Astrocyte (in vitro differentiated cells and primary cell): ENCODE measurements around the gene RHOT1. TPM values are rescaled to one million over a fixed set of nuclear protein-coding genes. Genes with fewer than 3 reads are reported as not detected.

Source experiments
- DNase-seq: peaks from one replicate; pipeline ENCODE4 v3.0.0-alpha.2; 2010; ENCODE audit warnings: low read depth
- FAIRE-seq: peaks from 2 replicates; lab custom pipeline; 2011; peaks lifted over from hg19 to GRCh38; lab: Jason Lieb, UNC
- H2AFZ ChIP-seq: 2 replicates; pipeline ENCODE4 v1.6.0; 2012; ENCODE audit warnings: low read depth, low read length, inconsistent platforms
- H3K27ac ChIP-seq: 2 replicates; pipeline ENCODE4 v1.5.1; 2011; ENCODE audit warnings: low read depth, low read length, inconsistent platforms
- H3K27me3 ChIP-seq: 2 replicates; pipeline ENCODE4 v1.6.0; 2011; ENCODE audit warnings: low read length, inconsistent platforms; ENCODE audit not compliant: insufficient read depth
- H3K36me3 ChIP-seq: 2 replicates; pipeline ENCODE4 v1.5.1; 2011; ENCODE audit warnings: low read length, inconsistent platforms; ENCODE audit not compliant: insufficient read depth
- H3K4me1 ChIP-seq: 2 replicates; pipeline ENCODE4 v1.5.1; 2011; ENCODE audit warnings: low read length, inconsistent platforms; ENCODE audit not compliant: insufficient read depth
- H3K4me2 ChIP-seq: 2 replicates; pipeline ENCODE4 v1.6.0; 2012; ENCODE audit warnings: low read length, inconsistent platforms
- H3K4me3 ChIP-seq: 2 replicates; pipeline ENCODE4 v1.5.1; 2011; ENCODE audit warnings: low read depth, mild to moderate bottlenecking, low read length, inconsistent platforms; ENCODE audit not compliant: insufficient read depth
- H3K79me2 ChIP-seq: 2 replicates; pipeline ENCODE4 v1.6.0; 2012; ENCODE audit warnings: mild to moderate bottlenecking, low read length, inconsistent platforms; ENCODE audit not compliant: insufficient read depth
- H3K9ac ChIP-seq: 2 replicates; pipeline ENCODE4 v1.6.0; 2012; ENCODE audit warnings: mild to moderate bottlenecking, low read length, inconsistent platforms
- H3K9me3 ChIP-seq: 2 replicates; pipeline ENCODE4 v1.5.1; 2012; ENCODE audit warnings: low read depth, mild to moderate bottlenecking, low read length, inconsistent platforms; ENCODE audit not compliant: insufficient read depth
- H4K20me1 ChIP-seq: 2 replicates; pipeline ENCODE4 v1.6.0; 2012; ENCODE audit warnings: low read length, inconsistent platforms; ENCODE audit not compliant: insufficient read depth
- H3K27ac Mint-ChIP-seq: one replicate; pipeline ENCODE4 v1.8.0; 2021; ENCODE audit warnings: mild to moderate bottlenecking, mixed read lengths; ENCODE audit not compliant: unreplicated experiment
- H3K27me3 Mint-ChIP-seq: one replicate; pipeline ENCODE4 v1.8.0; 2021; ENCODE audit warnings: low read depth, mixed read lengths; ENCODE audit not compliant: unreplicated experiment
- H3K36me3 Mint-ChIP-seq: one replicate; pipeline ENCODE4 v1.8.0; 2021; ENCODE audit warnings: low read depth, mixed read lengths; ENCODE audit not compliant: unreplicated experiment
- H3K4me1 Mint-ChIP-seq: one replicate; pipeline ENCODE4 v1.8.0; 2021; ENCODE audit warnings: low read depth, mixed read lengths; ENCODE audit not compliant: unreplicated experiment
- H3K4me3 Mint-ChIP-seq: one replicate; pipeline ENCODE4 v1.8.0; 2021; ENCODE audit warnings: mild to moderate bottlenecking, moderate library complexity, mixed read lengths; ENCODE audit not compliant: unreplicated experiment
- H3K9me3 Mint-ChIP-seq: one replicate; pipeline ENCODE4 v1.8.0; 2021; ENCODE audit warnings: mild to moderate bottlenecking, mixed read lengths; ENCODE audit not compliant: unreplicated experiment
- EZH2 ChIP-seq: IDR thresholded peaks from 2 replicates; pipeline ENCODE4 v1.6.1; 2012; ENCODE audit warnings: mild to moderate bottlenecking, low read length, inconsistent platforms; ENCODE audit not compliant: insufficient read depth
- total RNA-seq: library from RNA; stranded (reverse); gene quantifications from 2 replicates; pipeline ENCODE4 v1.2.1, GENCODE V29; 2021
- TF ChIP-seq, protein P1 (sequence below): IDR thresholded peaks from 2 replicates; pipeline ENCODE4 v1.5.1; 2011; ENCODE audit warnings: low read depth, mild to moderate bottlenecking, inconsistent platforms, low read length, moderate library complexity; ENCODE audit not compliant: insufficient read depth

The RHOT1 gene
- total RNA-seq, 1 donor from 2014 or later = 20.9 TPM

DNA sequence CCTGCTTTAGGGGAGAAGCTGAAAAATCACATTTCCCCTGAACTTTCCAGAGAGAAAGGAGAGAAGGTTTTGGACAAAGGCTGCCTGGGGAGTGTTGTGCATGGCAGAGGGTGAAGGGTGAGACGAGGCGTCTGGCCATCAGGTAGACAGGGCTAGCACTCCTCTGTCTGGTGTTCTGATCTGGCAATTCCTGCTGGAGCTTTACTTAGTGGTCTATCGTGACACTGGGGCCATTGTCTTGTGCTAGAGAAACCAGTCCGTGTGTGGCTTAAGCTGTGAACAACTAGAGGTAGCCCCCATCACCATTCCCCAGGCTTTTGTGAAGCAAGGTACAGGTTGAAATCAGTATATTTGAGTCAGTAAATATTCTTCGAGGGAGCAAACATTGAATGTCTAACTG lies 131.8 kb downstream of the RHOT1 start:
- H3K27me3 ChIP-seq = peaks cover 18% of the 10 kb centered on the region
- FAIRE-seq = no peak
- peaks cover 17% of the 10 kb centered on the region for H3K4me1 Mint-ChIP-seq

GRCh38 chr17:32274643-32275042 lies 132.3 kb downstream of the RHOT1 start:
- H4K20me1 ChIP-seq = no peaks in the 10 kb centered on the region
- H3K27me3 ChIP-seq = peaks cover 13% of the 10 kb centered on the region
- TF ChIP-seq, protein P1, sequence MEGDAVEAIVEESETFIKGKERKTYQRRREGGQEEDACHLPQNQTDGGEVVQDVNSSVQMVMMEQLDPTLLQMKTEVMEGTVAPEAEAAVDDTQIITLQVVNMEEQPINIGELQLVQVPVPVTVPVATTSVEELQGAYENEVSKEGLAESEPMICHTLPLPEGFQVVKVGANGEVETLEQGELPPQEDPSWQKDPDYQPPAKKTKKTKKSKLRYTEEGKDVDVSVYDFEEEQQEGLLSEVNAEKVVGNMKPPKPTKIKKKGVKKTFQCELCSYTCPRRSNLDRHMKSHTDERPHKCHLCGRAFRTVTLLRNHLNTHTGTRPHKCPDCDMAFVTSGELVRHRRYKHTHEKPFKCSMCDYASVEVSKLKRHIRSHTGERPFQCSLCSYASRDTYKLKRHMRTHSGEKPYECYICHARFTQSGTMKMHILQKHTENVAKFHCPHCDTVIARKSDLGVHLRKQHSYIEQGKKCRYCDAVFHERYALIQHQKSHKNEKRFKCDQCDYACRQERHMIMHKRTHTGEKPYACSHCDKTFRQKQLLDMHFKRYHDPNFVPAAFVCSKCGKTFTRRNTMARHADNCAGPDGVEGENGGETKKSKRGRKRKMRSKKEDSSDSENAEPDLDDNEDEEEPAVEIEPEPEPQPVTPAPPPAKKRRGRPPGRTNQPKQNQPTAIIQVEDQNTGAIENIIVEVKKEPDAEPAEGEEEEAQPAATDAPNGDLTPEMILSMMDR = no peak
- TF ChIP-seq EZH2 = no peak
- H3K9me3 Mint-ChIP-seq = no peaks in the 10 kb centered on the region
- no peak for DNase-seq
- H3K4me3 ChIP-seq = no peak overlapping the region
- no peak overlapping the region for H3K27ac Mint-ChIP-seq
- FAIRE-seq = no peak
- peak overlapping the region; percentile 65 for H3K4me2 ChIP-seq
- H3K4me3 Mint-ChIP-seq = no peak overlapping the region
- no peak overlapping the region for H3K9ac ChIP-seq
- H2AFZ ChIP-seq = no peak overlapping the region
- peaks cover 18% of the 10 kb centered on the region for H3K4me1 ChIP-seq
- H3K27ac ChIP-seq = no peak overlapping the region
- peaks cover 17% of the 10 kb centered on the region for H3K4me1 Mint-ChIP-seq
- peaks cover 15% of the 10 kb centered on the region for H3K27me3 Mint-ChIP-seq
- no peaks in the 10 kb centered on the region for H3K36me3 ChIP-seq
- H3K36me3 Mint-ChIP-seq = no peaks in the 10 kb centered on the region
- no peaks in the 10 kb centered on the region for H3K9me3 ChIP-seq
- no peaks in the 10 kb centered on the region for H3K79me2 ChIP-seq

More for the DNA sequence above, 131.8 kb downstream of the RHOT1 start:
- H3K4me3 ChIP-seq = no peak overlapping the region
- peaks cover 16% of the 10 kb centered on the region for H3K27me3 Mint-ChIP-seq
- H4K20me1 ChIP-seq = no peaks in the 10 kb centered on the region
- H3K4me1 ChIP-seq = peaks cover 18% of the 10 kb centered on the region
- no peak for TF ChIP-seq EZH2
- TF ChIP-seq, protein P1 = no peak
- no peak for DNase-seq
- H3K36me3 Mint-ChIP-seq = no peaks in the 10 kb centered on the region
- H3K4me3 Mint-ChIP-seq = no peak overlapping the region
- H3K4me2 ChIP-seq = no peak overlapping the region
- no peak overlapping the region for H2AFZ ChIP-seq
- H3K27ac ChIP-seq = no peak overlapping the region
- no peak overlapping the region for H3K9ac ChIP-seq
- H3K9me3 ChIP-seq = no peaks in the 10 kb centered on the region
- H3K9me3 Mint-ChIP-seq = no peaks in the 10 kb centered on the region
- no peaks in the 10 kb centered on the region for H3K36me3 ChIP-seq
- H3K27ac Mint-ChIP-seq = no peak overlapping the region
- no peaks in the 10 kb centered on the region for H3K79me2 ChIP-seq

Other genes starting within 250 kb of the RHOT1 start
- 101 and 106 TPM in 2 replicates for gene UTP6, start 240.8 kb upstream of the RHOT1 start, total RNA-seq
- gene SUZ12, start 205.5 kb upstream of the RHOT1 start, total RNA-seq = 16.6 and 18.7 TPM in 2 replicates
- 10.0 and 10.3 TPM in 2 replicates for gene LRRC37B, start 135.1 kb upstream of the RHOT1 start, total RNA-seq
- gene RHBDL3, start 123.3 kb downstream of the RHOT1 start, total RNA-seq = 1.1 and 1.4 TPM in 2 replicates
- gene C17orf75, start 199.7 kb downstream of the RHOT1 start, total RNA-seq = 15.3 and 16.2 TPM in 2 replicates
- gene ZNF207, start 207.7 kb downstream of the RHOT1 start, total RNA-seq = 148 and 168 TPM in 2 replicates